K562 (cell line): ENCODE measurements around the gene TFAP2A. TPM values are rescaled to one million over a fixed set of nuclear protein-coding genes. Genes with fewer than 3 reads are reported as not detected.

Source experiments
- PML ChIP-seq: IDR thresholded peaks from 2 replicates; pipeline ENCODE4 v1.6.1; 2012; ENCODE audit warnings: low read length, inconsistent platforms
- RBFOX2 ChIP-seq: fragments of 200-400 bp; formaldehyde crosslinking; IDR thresholded peaks from 2 replicates; pipeline ENCODE4 v1.6.1; 2017; ENCODE audit warnings: low read depth, mild to moderate bottlenecking, low read length, moderate library complexity
- polyA plus RNA-seq, 8 experiments: library from polyadenylated mRNA; depleted of rRNA in 4 of 8; stranded (reverse) in 5 of 8; unstranded in 3 of 8; fragments of >200 nt; fragmentation: Nextera tagmentation in 2 of 8; fragmentation: Illumina TruSeq in 1 of 8; extraction: Ambion mirVana in 2 of 8; extraction: Trizol in 1 of 8; gene quantifications; 2 replicates each; pipeline versions ENCODE4 v1.2.1 to v1.2.3, GENCODE V29; 2011 to 2014; ENCODE audit warnings: inconsistent platforms in 1 of 8, missing spikeins in 1 of 8
- total RNA-seq, 7 experiments: library from RNA; depleted of rRNA in 6 of 7; stranded (reverse); fragments of >200 nt in 6 of 7; fragmentation: Illumina TruSeq in 2 of 7; extraction: Trizol in 2 of 7; gene quantifications; 2 replicates each; pipeline versions ENCODE4 v1.2.1 to v1.2.3, GENCODE V29; 2011 to 2021; ENCODE audit warnings: low replicate concordance in 1 of 7
- TF ChIP-seq, protein P1 (sequence below): sonication (generic); formaldehyde crosslinking; IDR thresholded peaks from 2 replicates; pipeline ENCODE4 v1.8.0; 2023; ENCODE audit warnings: missing genetic modification reagents, mild to moderate bottlenecking, borderline replicate concordance
- TF ChIP-seq, protein P2 (sequence below): fragments of 450-650 bp; conservative IDR thresholded peaks from 2 replicates; pipeline ENCODE4 v1.6.1; 2016; ENCODE audit warnings: missing genetic modification characterization, low read depth, mild to moderate bottlenecking, control low read depth, missing compliant biosample characterization
- TF ChIP-seq, protein P3 (sequence below), 2 experiments: fragments of 450-650 bp in 1 of 2; sonication (generic) in 1 of 2; formaldehyde crosslinking in 1 of 2; IDR thresholded peaks in 1 of 2; conservative IDR thresholded peaks in 1 of 2; 2 replicates each; pipeline versions ENCODE4 v1.6.1 to v1.8.1; 2016 to 2023; ENCODE audit warnings: mild to moderate bottlenecking in 2 of 2, moderate library complexity in 2 of 2, inconsistent platforms in 1 of 2, missing genetic modification reagents in 1 of 2
- TF ChIP-seq, protein P4 (sequence below): fragments of 250-450 bp; sonication (Bioruptor Pico); IDR thresholded peaks from 2 replicates; pipeline ENCODE4 v1.4.0; 2020
- TF ChIP-seq, protein P5 (sequence below): sonication (generic); formaldehyde crosslinking; IDR thresholded peaks from 2 replicates; pipeline ENCODE4 v1.9.0; 2022; ENCODE audit warnings: mild to moderate bottlenecking, missing genetic modification reagents

The TFAP2A gene
- total and polyA plus RNA-seq, 9 of the 15 experiments (the other 6 are each of a cell fraction or from before 2014, with no cell fraction given) = 0.14 to 0.53 (median 0.19) TPM; not detected in 1

DNA sequence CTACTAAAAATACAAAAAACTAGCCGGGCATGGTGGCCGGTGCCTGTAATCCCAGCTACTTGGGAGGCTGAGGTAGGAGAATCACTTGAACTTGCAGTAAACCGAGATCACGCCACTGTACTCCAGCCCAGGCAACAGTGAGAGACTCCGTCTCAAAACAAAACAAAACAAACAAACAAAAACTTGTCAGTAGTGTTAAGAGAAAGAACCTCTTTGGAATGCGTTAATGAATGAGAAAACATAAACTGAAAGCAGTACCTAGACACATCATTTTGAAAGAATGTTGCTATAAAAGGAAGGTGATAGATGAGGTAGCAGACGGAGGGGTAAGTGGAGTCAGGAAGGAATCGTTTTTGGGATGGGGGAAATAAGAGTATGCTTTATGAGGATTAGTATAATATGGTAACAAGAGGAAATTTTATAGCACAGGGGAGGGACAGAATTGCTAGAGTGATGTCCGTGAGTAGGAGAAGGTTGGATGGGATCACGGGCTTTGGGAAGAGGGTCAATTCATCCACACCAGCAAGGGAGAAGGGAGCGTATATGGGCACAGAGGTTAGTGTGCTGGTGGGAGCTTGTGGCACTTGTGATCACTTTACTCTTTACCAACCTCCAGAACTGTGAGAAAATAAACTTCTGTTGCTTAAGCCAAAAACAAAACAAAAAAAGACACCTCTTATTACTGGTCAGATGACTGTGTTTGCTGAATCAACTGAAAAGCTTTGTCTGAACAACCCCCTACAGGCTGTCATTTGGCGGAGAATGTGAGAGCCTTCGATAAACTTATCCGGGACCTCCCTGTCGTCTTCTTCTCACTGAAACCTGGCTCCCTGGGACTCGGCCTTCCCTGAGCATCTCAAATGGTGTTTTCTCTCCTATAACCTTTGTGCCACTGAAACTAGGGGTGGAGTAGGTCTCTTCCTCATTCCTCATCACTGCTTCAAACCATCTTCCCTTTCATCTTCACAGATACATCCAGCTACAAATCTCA, 48.9 kb upstream of the TFAP2A start (continued):
- TF ChIP-seq, protein P1, sequence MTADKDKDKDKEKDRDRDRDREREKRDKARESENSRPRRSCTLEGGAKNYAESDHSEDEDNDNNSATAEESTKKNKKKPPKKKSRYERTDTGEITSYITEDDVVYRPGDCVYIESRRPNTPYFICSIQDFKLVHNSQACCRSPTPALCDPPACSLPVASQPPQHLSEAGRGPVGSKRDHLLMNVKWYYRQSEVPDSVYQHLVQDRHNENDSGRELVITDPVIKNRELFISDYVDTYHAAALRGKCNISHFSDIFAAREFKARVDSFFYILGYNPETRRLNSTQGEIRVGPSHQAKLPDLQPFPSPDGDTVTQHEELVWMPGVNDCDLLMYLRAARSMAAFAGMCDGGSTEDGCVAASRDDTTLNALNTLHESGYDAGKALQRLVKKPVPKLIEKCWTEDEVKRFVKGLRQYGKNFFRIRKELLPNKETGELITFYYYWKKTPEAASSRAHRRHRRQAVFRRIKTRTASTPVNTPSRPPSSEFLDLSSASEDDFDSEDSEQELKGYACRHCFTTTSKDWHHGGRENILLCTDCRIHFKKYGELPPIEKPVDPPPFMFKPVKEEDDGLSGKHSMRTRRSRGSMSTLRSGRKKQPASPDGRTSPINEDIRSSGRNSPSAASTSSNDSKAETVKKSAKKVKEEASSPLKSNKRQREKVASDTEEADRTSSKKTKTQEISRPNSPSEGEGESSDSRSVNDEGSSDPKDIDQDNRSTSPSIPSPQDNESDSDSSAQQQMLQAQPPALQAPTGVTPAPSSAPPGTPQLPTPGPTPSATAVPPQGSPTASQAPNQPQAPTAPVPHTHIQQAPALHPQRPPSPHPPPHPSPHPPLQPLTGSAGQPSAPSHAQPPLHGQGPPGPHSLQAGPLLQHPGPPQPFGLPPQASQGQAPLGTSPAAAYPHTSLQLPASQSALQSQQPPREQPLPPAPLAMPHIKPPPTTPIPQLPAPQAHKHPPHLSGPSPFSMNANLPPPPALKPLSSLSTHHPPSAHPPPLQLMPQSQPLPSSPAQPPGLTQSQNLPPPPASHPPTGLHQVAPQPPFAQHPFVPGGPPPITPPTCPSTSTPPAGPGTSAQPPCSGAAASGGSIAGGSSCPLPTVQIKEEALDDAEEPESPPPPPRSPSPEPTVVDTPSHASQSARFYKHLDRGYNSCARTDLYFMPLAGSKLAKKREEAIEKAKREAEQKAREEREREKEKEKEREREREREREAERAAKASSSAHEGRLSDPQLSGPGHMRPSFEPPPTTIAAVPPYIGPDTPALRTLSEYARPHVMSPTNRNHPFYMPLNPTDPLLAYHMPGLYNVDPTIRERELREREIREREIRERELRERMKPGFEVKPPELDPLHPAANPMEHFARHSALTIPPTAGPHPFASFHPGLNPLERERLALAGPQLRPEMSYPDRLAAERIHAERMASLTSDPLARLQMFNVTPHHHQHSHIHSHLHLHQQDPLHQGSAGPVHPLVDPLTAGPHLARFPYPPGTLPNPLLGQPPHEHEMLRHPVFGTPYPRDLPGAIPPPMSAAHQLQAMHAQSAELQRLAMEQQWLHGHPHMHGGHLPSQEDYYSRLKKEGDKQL (CRISPR knock-in tag) = no peak
- TF ChIP-seq, protein P2, sequence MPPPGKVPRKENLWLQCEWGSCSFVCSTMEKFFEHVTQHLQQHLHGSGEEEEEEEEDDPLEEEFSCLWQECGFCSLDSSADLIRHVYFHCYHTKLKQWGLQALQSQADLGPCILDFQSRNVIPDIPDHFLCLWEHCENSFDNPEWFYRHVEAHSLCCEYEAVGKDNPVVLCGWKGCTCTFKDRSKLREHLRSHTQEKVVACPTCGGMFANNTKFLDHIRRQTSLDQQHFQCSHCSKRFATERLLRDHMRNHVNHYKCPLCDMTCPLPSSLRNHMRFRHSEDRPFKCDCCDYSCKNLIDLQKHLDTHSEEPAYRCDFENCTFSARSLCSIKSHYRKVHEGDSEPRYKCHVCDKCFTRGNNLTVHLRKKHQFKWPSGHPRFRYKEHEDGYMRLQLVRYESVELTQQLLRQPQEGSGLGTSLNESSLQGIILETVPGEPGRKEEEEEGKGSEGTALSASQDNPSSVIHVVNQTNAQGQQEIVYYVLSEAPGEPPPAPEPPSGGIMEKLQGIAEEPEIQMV (tag) = no peak
- TF ChIP-seq PML (no peak), RBFOX2 (no peak)
- TF ChIP-seq, protein P3, sequence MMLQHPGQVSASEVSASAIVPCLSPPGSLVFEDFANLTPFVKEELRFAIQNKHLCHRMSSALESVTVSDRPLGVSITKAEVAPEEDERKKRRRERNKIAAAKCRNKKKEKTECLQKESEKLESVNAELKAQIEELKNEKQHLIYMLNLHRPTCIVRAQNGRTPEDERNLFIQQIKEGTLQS (IDR thresholded peaks at IDR 0.05) = no peak
- TF ChIP-seq, protein P3 (CRISPR knock-in tag; conservative IDR thresholded peaks at IDR 0.05) = no peak
- TF ChIP-seq, protein P4, sequence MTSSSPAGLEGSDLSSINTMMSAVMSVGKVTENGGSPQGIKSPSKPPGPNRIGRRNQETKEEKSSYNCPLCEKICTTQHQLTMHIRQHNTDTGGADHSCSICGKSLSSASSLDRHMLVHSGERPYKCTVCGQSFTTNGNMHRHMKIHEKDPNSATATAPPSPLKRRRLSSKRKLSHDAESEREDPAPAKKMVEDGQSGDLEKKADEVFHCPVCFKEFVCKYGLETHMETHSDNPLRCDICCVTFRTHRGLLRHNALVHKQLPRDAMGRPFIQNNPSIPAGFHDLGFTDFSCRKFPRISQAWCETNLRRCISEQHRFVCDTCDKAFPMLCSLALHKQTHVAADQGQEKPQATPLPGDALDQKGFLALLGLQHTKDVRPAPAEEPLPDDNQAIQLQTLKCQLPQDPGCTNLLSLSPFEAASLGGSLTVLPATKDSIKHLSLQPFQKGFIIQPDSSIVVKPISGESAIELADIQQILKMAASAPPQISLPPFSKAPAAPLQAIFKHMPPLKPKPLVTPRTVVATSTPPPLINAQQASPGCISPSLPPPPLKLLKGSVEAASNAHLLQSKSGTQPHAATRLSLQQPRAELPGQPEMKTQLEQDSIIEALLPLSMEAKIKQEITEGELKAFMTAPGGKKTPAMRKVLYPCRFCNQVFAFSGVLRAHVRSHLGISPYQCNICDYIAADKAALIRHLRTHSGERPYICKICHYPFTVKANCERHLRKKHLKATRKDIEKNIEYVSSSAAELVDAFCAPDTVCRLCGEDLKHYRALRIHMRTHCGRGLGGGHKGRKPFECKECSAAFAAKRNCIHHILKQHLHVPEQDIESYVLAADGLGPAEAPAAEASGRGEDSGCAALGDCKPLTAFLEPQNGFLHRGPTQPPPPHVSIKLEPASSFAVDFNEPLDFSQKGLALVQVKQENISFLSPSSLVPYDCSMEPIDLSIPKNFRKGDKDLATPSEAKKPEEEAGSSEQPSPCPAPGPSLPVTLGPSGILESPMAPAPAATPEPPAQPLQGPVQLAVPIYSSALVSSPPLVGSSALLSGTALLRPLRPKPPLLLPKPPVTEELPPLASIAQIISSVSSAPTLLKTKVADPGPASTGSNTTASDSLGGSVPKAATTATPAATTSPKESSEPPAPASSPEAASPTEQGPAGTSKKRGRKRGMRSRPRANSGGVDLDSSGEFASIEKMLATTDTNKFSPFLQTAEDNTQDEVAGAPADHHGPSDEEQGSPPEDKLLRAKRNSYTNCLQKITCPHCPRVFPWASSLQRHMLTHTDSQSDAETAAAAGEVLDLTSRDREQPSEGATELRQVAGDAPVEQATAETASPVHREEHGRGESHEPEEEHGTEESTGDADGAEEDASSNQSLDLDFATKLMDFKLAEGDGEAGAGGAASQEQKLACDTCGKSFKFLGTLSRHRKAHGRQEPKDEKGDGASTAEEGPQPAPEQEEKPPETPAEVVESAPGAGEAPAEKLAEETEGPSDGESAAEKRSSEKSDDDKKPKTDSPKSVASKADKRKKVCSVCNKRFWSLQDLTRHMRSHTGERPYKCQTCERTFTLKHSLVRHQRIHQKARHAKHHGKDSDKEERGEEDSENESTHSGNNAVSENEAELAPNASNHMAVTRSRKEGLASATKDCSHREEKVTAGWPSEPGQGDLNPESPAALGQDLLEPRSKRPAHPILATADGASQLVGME = no peak
- TF ChIP-seq, protein P5, sequence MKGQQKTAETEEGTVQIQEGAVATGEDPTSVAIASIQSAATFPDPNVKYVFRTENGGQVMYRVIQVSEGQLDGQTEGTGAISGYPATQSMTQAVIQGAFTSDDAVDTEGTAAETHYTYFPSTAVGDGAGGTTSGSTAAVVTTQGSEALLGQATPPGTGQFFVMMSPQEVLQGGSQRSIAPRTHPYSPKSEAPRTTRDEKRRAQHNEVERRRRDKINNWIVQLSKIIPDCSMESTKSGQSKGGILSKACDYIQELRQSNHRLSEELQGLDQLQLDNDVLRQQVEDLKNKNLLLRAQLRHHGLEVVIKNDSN = no peak
